ENCODE measurements around the gene NOBOX. TPM values are rescaled to one million over a fixed set of nuclear protein-coding genes. Genes with fewer than 3 reads are reported as not detected.
"Not testable (repeated sequence)": the region's sequence is repeated elsewhere in the genome, so short reads cannot be mapped to it uniquely, and the experiment has no call there.

Gene NOBOX
- total RNA-seq, 2 experiments from 2014 or later: not detected

- H3K27me3 Mint-ChIP-seq; CTCF ChIA-PET; ATAC-seq; H3K4me3 Mint-ChIP-seq; DNase-seq; H3K4me1 Mint-ChIP-seq; POLR2A ChIA-PET; H3K27ac Mint-ChIP-seq; H3K36me3 Mint-ChIP-seq (ENCODE audit: low read depth); intact Hi-C loops (cut with DNase I, micrococcal nuclease); H3K9me3 Mint-ChIP-seq (ENCODE audit: low read depth): not testable (repeated sequence)
Measured at GRCh38 chr7:144356860-144357259, 46.6 kb downstream of the NOBOX start.

GRCh38 chr7:144356185-144356584, 47.3 kb downstream of the NOBOX start:
- intact Hi-C loops (cut with DNase I, micrococcal nuclease): not testable (repeated sequence)

GRCh38 chr7:144355176-144355822, 48.2 kb downstream of the NOBOX start, which contains the start of gene ARHGEF5:
TSS of gene ARHGEF5 (plus strand) at chr7:144355402. CDS start at chr7:144362670, 7,268 bp downstream.
- CTCF ChIA-PET; intact Hi-C loops (cut with DNase I, micrococcal nuclease): not testable (repeated sequence)
- peak within 1 kb of the TSS; percentile 91 for H3K27ac Mint-ChIP-seq

More at GRCh38 chr7:144356185-144356584, 47.3 kb downstream of the NOBOX start:
- H3K4me3 Mint-ChIP-seq; ATAC-seq; H3K27me3 Mint-ChIP-seq; H3K9me3 Mint-ChIP-seq (ENCODE audit: low read depth); H3K4me1 Mint-ChIP-seq; H3K27ac Mint-ChIP-seq; DNase-seq; H3K36me3 Mint-ChIP-seq (ENCODE audit: low read depth); POLR2A ChIA-PET; CTCF ChIA-PET: not testable (repeated sequence)

GRCh38 chr7:144351667-144352066, 51.8 kb downstream of the NOBOX start:
- H3K27me3 Mint-ChIP-seq; intact Hi-C loops (cut with DNase I, micrococcal nuclease); CTCF ChIA-PET: not testable (repeated sequence)

More at GRCh38 chr7:144355176-144355822, 48.2 kb downstream of the NOBOX start, which contains the start of gene ARHGEF5:
- H3K9me3 Mint-ChIP-seq (ENCODE audit: low read depth); H3K27me3 Mint-ChIP-seq; DNase-seq; POLR2A ChIA-PET; H3K4me1 Mint-ChIP-seq; H3K36me3 Mint-ChIP-seq (ENCODE audit: low read depth): not testable (repeated sequence)
- ATAC-seq: peak; percentile 79
- H3K4me3 Mint-ChIP-seq: peak within 1 kb of the TSS; percentile 80

GRCh38 chr7:144348625-144349024, 54.9 kb downstream of the NOBOX start:
- H3K4me1 Mint-ChIP-seq; DNase-seq; H3K4me3 Mint-ChIP-seq; H3K9me3 Mint-ChIP-seq (ENCODE audit: low read depth); CTCF ChIA-PET; H3K27me3 Mint-ChIP-seq; H3K27ac Mint-ChIP-seq; POLR2A ChIA-PET; intact Hi-C loops (cut with DNase I, micrococcal nuclease); H3K36me3 Mint-ChIP-seq (ENCODE audit: low read depth): not testable (repeated sequence)
- ATAC-seq: peak; percentile 89

More at GRCh38 chr7:144351667-144352066, 51.8 kb downstream of the NOBOX start:
- H3K27ac Mint-ChIP-seq; H3K4me3 Mint-ChIP-seq; H3K36me3 Mint-ChIP-seq (ENCODE audit: low read depth); H3K4me1 Mint-ChIP-seq; H3K9me3 Mint-ChIP-seq (ENCODE audit: low read depth); POLR2A ChIA-PET; DNase-seq; ATAC-seq: not testable (repeated sequence)

Other genes starting within 250 kb of the NOBOX start
- gene CTAGE4, start 220.2 kb downstream of the NOBOX start, total RNA-seq: 1 to 10 TPM; 1.2 to 1.4 TPM
- 1 to 10 TPM; 5.1 to 6.3 TPM for gene ARHGEF35, start 207.9 kb downstream of the NOBOX start, total RNA-seq
- gene OR2A42, start 164.1 kb downstream of the NOBOX start, total RNA-seq: not detected
- 1 to 10 TPM; 2.9 to 3.8 TPM for gene OR2A7, start 138.9 kb downstream of the NOBOX start, total RNA-seq
- gene CTAGE8, start 134.4 kb downstream of the NOBOX start, total RNA-seq: 1 to 10 TPM; 1.1 to 1.9 TPM
- not detected for gene OR2A1, start 91.3 kb downstream of the NOBOX start, total RNA-seq
- gene ARHGEF5, start 48.3 kb downstream of the NOBOX start, total RNA-seq: 10 to 100 TPM; 14.8 to 16.8 TPM